ENCODE measurements around the gene ANKRD52. TPM values are rescaled to one million over a fixed set of nuclear protein-coding genes. Genes with fewer than 3 reads are reported as not detected.

ANKRD52 gene
- total and polyA plus RNA-seq, 9 of the 15 experiments (the other 6 are each of a cell fraction or from before 2014, with no cell fraction given): 0.52 to 46.8 (median 7.9) TPM

DNA sequence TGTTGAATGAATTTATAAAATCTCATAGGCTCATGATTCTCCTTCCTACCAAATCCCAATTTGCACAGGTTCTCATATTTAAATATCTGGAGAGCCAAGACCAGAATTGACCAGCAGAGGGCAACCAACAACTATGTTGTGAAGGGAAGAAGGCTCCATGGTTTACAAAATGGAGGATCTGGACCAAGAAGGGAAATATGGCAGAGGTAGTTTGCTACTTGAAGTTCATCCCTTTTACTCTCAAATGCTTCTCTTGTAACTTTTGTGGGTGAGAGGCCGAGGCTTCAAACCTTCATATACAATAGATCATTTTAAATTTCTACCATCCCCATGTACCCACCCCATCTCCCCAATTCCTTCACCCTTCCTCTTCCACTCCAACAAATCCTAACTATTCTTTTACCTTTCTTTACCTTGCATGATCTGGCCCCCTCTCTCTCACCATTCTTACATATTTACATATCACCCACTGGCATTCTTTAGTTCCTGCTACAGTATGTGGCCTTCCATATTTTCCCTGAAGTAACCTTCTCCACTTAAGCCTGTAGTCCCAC lies 65.1 kb downstream of the ANKRD52 start (continued):
- no peak for TF ChIP-seq HMBOX1 (IDR thresholded peaks at IDR 0.05)
- peak; percentile 10; the same call in 1 of the 2 replicates for TF ChIP-seq ARID1B (IDR thresholded peaks at IDR 0.05)
- TF ChIP-seq MNT (conservative IDR thresholded peaks at IDR 0.05): 0 out of 4 replicates have a peak, but pooled peaks of 1 of the 2 experiments have one; percentile 30
- peak; percentile 58; the same call in 1 of the 2 replicates for TF ChIP-seq PHB2 (IDR thresholded peaks at IDR 0.05; ENCODE audit: low read depth)
- TF ChIP-seq NKRF (IDR thresholded peaks at IDR 0.05; ENCODE audit: borderline replicate concordance): peak; percentile 23; the same call in 1 of the 2 replicates
- peak; percentile 80; the same call in 1 of the 2 replicates for TF ChIP-seq ZC3H11A (IDR thresholded peaks at IDR 0.05; ENCODE audit: low read depth, low read length)
- TF ChIP-seq ZFX (CRISPR knock-in tag; IDR thresholded peaks at IDR 0.05): 0 out of 2 replicates have a peak, but pooled peaks have one; percentile 20
- TF ChIP-seq, protein P1, sequence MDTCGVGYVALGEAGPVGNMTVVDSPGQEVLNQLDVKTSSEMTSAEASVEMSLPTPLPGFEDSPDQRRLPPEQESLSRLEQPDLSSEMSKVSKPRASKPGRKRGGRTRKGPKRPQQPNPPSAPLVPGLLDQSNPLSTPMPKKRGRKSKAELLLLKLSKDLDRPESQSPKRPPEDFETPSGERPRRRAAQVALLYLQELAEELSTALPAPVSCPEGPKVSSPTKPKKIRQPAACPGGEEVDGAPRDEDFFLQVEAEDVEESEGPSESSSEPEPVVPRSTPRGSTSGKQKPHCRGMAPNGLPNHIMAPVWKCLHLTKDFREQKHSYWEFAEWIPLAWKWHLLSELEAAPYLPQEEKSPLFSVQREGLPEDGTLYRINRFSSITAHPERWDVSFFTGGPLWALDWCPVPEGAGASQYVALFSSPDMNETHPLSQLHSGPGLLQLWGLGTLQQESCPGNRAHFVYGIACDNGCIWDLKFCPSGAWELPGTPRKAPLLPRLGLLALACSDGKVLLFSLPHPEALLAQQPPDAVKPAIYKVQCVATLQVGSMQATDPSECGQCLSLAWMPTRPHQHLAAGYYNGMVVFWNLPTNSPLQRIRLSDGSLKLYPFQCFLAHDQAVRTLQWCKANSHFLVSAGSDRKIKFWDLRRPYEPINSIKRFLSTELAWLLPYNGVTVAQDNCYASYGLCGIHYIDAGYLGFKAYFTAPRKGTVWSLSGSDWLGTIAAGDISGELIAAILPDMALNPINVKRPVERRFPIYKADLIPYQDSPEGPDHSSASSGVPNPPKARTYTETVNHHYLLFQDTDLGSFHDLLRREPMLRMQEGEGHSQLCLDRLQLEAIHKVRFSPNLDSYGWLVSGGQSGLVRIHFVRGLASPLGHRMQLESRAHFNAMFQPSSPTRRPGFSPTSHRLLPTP (IDR thresholded peaks at IDR 0.05; ENCODE audit: borderline replicate concordance, extremely low read depth, insufficient read length): no peak
- no peak for TF ChIP-seq RBM15 (IDR thresholded peaks at IDR 0.05; ENCODE audit: insufficient read depth, low read length)
- no peak for TF ChIP-seq E2F1 (CRISPR knock-in tag; IDR thresholded peaks at IDR 0.05)
- TF ChIP-seq SNIP1 (IDR thresholded peaks at IDR 0.05; ENCODE audit: low read depth): 0 out of 2 replicates have a peak, but pooled peaks have one; percentile 11
- 0 out of 2 replicates have a peak, but pooled peaks have one; percentile 26 for TF ChIP-seq RBFOX2 (IDR thresholded peaks at IDR 0.05; ENCODE audit: low read depth, low read length)
- peak; percentile 88 for TF ChIP-seq EHMT2 (IDR thresholded peaks at IDR 0.05)
- TF ChIP-seq, protein P2, sequence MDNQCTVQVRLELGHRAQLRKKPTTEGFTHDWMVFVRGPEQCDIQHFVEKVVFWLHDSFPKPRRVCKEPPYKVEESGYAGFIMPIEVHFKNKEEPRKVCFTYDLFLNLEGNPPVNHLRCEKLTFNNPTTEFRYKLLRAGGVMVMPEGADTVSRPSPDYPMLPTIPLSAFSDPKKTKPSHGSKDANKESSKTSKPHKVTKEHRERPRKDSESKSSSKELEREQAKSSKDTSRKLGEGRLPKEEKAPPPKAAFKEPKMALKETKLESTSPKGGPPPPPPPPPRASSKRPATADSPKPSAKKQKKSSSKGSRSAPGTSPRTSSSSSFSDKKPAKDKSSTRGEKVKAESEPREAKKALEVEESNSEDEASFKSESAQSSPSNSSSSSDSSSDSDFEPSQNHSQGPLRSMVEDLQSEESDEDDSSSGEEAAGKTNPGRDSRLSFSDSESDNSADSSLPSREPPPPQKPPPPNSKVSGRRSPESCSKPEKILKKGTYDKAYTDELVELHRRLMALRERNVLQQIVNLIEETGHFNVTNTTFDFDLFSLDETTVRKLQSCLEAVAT (IDR thresholded peaks at IDR 0.05): 0 out of 4 replicates have a peak, but pooled peaks of 1 of the 2 experiments have one; percentile 46

All from K562 (cell line).